ENCODE data around the gene SLC2A11. TPM values are rescaled to one million over a fixed set of nuclear protein-coding genes. Genes with fewer than 3 reads are reported as not detected.

Gene SLC2A11
- total and polyA plus RNA-seq, 2 experiments from 2014 or later: 6.1 to 16.6 TPM

DNA sequence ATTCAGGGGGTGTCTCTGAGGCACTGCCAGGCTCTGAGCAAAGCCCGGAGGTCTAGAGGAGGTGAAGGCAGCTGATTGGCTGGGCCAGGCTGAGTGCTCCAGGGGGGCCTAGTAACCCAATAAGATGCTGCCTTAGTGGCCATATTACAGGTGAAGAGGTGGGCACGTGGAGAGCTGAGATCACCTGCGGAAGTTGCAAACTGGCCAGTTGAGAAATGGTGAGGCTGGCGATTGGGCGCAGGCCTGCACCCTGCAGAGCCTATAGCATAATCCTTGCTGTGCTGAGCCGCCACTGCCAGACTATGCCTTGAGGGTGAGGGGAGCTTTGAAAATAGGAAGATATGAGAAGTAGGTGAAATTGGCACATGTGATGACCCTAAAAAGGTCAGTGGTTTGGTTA is 40.5 kb upstream of the SLC2A11 start:
- 92 to 97% methylated on average over 6 of the region's 6 CpGs for WGBS, 2 experiments (ENCODE audit: low coverage in 1 of 2, low lambda C conversion rate in 2 of 2, missing lambda C conversion rate in 2 of 2)
- no peaks in the 10 kb centered on the region for H3F3A ChIP-seq (ENCODE audit: insufficient read depth)
- H3K9me3 ChIP-seq (ENCODE audit: low read depth): no peaks in the 10 kb centered on the region
- H3K9ac ChIP-seq: no peak overlapping the region
- H3K79me2 ChIP-seq (ENCODE audit: insufficient read depth): no peaks in the 10 kb centered on the region
- TF ChIP-seq EZH2phosphoT487 (IDR thresholded peaks at IDR 0.05; ENCODE audit: insufficient read depth, low read depth) (no peak), EZH2 (IDR thresholded peaks at IDR 0.05; ENCODE audit: insufficient read depth, poor library complexity, severe bottlenecking) (no peak)
- peaks cover 6% of the 10 kb centered on the region; the same call in 1 of the 2 replicates for H3K4me1 ChIP-seq (ENCODE audit: insufficient read depth)
- in situ Hi-C loops (cut with MboI): no loop called here
- H3K27me3 ChIP-seq (replicated peaks; ENCODE audit: insufficient read depth): no peaks in the 10 kb centered on the region
- H3K4me3 ChIP-seq: no peak overlapping the region
- H4K20me1 ChIP-seq (ENCODE audit: insufficient read depth): no peaks in the 10 kb centered on the region
- DNase-seq: no peak
- no peaks in the 10 kb centered on the region for H3K9me2 ChIP-seq (ENCODE audit: insufficient read depth)
- no peak overlapping the region for H2AFZ ChIP-seq
- H3K27ac ChIP-seq: no peak overlapping the region
- H3K36me3 ChIP-seq (ENCODE audit: low read depth): peaks cover 9% of the 10 kb centered on the region
- H3K4me2 ChIP-seq (ENCODE audit: unreplicated experiment): no peak overlapping the region

DNA sequence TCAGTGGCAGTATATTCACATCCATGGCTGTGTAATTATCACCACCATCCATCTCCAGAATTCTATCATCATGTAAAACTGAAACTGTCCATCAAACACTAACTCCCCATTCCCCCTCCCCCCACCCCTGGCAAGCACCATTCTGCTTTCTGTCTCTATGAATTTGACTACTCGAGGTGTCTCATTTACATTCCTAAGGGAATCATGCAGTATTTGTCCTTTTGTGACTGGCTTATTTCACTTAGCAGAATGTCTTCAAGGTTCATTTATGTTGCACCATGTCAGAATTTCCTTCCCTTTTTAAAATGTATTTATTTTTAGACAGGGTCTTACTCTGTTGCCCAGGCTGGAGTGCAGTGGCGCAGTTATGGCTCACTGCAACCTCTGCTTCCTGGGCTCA is 39.1 kb upstream of the SLC2A11 start:
- Histone ChIP-seq H2AFZ (no peak overlapping the region), H3F3A (ENCODE audit: insufficient read depth) (no peaks in the 10 kb centered on the region), H3K27ac (no peak overlapping the region), H3K9me2 (ENCODE audit: insufficient read depth) (no peaks in the 10 kb centered on the region), H3K27me3 (replicated peaks; ENCODE audit: insufficient read depth) (no peaks in the 10 kb centered on the region), H3K9me3 (ENCODE audit: low read depth) (no peaks in the 10 kb centered on the region), H3K4me3 (no peak overlapping the region), H3K9ac (no peak overlapping the region), H3K4me2 (ENCODE audit: unreplicated experiment) (no peak overlapping the region), H3K79me2 (ENCODE audit: insufficient read depth) (no peaks in the 10 kb centered on the region), H3K36me3 (ENCODE audit: low read depth) (peaks cover 5% of the 10 kb centered on the region; the same call in 1 of the 2 replicates), H4K20me1 (ENCODE audit: insufficient read depth) (no peaks in the 10 kb centered on the region), H3K4me1 (ENCODE audit: insufficient read depth) (peaks cover 6% of the 10 kb centered on the region; the same call in 1 of the 2 replicates)
- in situ Hi-C loops (cut with MboI): no loop called here
- TF ChIP-seq EZH2 (IDR thresholded peaks at IDR 0.05; ENCODE audit: insufficient read depth, poor library complexity, severe bottlenecking) (no peak), EZH2phosphoT487 (IDR thresholded peaks at IDR 0.05; ENCODE audit: insufficient read depth, low read depth) (no peak)
- whole genome bisulfite sequencing, 2 experiments (ENCODE audit: low coverage in 1 of 2, low lambda C conversion rate in 2 of 2, missing lambda C conversion rate in 2 of 2): 92 to 96% methylated on average over 2 of the region's 2 CpGs
- no peak for DNase-seq

DNA sequence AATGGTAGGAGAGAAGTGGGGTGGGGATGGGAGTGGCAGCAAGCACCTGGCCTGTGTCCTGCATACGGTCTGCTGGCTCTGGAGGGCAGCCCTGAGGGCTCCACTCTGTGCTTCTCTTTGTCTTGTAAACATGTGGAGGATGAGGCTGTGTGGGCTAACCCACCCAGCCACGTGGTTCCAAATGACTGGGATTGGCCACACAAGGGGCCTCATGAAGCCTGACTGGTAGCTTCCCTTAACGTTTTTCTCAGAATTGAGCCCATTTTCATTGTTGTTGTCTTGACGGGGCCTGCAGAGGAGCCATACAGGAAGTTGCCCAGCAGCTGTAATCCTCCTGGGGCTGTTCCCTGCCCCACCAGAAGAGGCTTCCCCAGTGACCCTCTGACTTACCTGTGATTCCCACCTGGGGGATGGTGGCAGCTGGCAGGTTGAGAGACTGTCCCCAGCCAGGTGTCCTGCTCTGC is 36.9 kb upstream of the SLC2A11 start:
- Histone ChIP-seq H3K9me3 (ENCODE audit: low read depth) (no peaks in the 10 kb centered on the region), H4K20me1 (ENCODE audit: insufficient read depth) (no peaks in the 10 kb centered on the region), H3K9ac (no peak overlapping the region), H3K27ac (no peak overlapping the region), H3F3A (ENCODE audit: insufficient read depth) (no peaks in the 10 kb centered on the region), H3K36me3 (ENCODE audit: low read depth) (peaks cover 8% of the 10 kb centered on the region; the same call in 1 of the 2 replicates), H3K79me2 (ENCODE audit: insufficient read depth) (0 out of 2 replicates have a peak, but pooled peaks cover 2% of the 10 kb centered on the region), H3K4me2 (ENCODE audit: unreplicated experiment) (no peak overlapping the region), H3K9me2 (ENCODE audit: insufficient read depth) (no peaks in the 10 kb centered on the region), H3K4me1 (ENCODE audit: insufficient read depth) (peaks cover 3% of the 10 kb centered on the region), H2AFZ (no peak overlapping the region), H3K27me3 (replicated peaks; ENCODE audit: insufficient read depth) (no peaks in the 10 kb centered on the region), H3K4me3 (no peak overlapping the region)
- WGBS, 2 experiments (ENCODE audit: low coverage in 1 of 2, low lambda C conversion rate in 2 of 2, missing lambda C conversion rate in 2 of 2): 78 to 83% methylated on average over 4 of the region's 4 CpGs
- in situ Hi-C loops (cut with MboI): no loop called here
- TF ChIP-seq EZH2phosphoT487 (IDR thresholded peaks at IDR 0.05; ENCODE audit: insufficient read depth, low read depth) (no peak), EZH2 (IDR thresholded peaks at IDR 0.05; ENCODE audit: insufficient read depth, poor library complexity, severe bottlenecking) (no peak)
- no peak for DNase-seq

DNA sequence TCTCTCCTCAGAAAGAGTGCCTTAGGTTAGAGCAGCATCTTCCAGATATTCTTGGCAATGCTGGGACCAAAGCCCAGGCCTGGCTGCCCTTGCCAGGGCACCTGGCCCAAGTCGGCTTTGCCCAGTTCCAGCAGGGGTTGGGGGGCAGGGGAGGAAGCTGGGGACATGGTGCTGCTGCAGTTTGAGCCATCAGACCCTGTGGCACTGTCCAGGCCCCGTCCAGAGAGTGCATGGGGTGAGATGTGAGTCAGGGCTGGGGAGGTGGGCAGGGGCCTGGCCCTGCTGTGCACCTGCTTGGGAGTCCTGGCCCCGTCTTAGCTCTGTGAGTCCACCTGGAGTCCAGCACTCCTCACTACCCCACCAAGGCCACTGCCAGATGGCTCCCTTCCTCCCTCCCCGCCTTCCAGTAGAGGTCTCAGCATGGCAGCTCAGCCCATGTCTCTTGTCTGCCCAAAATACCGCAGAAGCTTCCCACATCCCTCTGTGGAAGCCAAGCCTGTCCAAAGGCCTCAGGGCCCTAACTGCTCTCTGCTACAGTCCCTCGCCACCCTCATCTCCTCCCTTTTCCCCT is 35.5 kb upstream of the SLC2A11 start:
- no peak overlapping the region for H2AFZ ChIP-seq
- H3K36me3 ChIP-seq (ENCODE audit: low read depth): peaks cover 9% of the 10 kb centered on the region; the same call in 1 of the 2 replicates
- TF ChIP-seq EZH2 (IDR thresholded peaks at IDR 0.05; ENCODE audit: insufficient read depth, poor library complexity, severe bottlenecking) (no peak), EZH2phosphoT487 (IDR thresholded peaks at IDR 0.05; ENCODE audit: insufficient read depth, low read depth) (no peak)
- no peak overlapping the region for H3K9ac ChIP-seq
- no peaks in the 10 kb centered on the region for H3K9me3 ChIP-seq (ENCODE audit: low read depth)
- in situ Hi-C loops (cut with MboI): no loop called here
- H3K27me3 ChIP-seq (replicated peaks; ENCODE audit: insufficient read depth): no peaks in the 10 kb centered on the region
- no peaks in the 10 kb centered on the region for H4K20me1 ChIP-seq (ENCODE audit: insufficient read depth)
- no peak for DNase-seq
- H3K4me2 ChIP-seq (ENCODE audit: unreplicated experiment): no peak overlapping the region
- H3K27ac ChIP-seq: no peak overlapping the region
- H3F3A ChIP-seq (ENCODE audit: insufficient read depth): no peaks in the 10 kb centered on the region
- 0 out of 2 replicates have a peak, but pooled peaks cover 3% of the 10 kb centered on the region for H3K79me2 ChIP-seq (ENCODE audit: insufficient read depth)
- H3K4me1 ChIP-seq (ENCODE audit: insufficient read depth): peaks cover 12% of the 10 kb centered on the region
- H3K4me3 ChIP-seq: no peak overlapping the region
- 92 to 97% methylated on average over 4 to 6 of the region's 6 CpGs for WGBS, 2 experiments (ENCODE audit: low coverage in 1 of 2, low lambda C conversion rate in 2 of 2, missing lambda C conversion rate in 2 of 2)
- H3K9me2 ChIP-seq (ENCODE audit: insufficient read depth): no peaks in the 10 kb centered on the region

All from GM23248 (cell line).